GM23248 (cell line): ENCODE data around the gene TMEM237.

Experiments used
- EZH2 ChIP-seq: fragments of 200-600 bp; sonication (generic); IDR thresholded peaks from 2 replicates; pipeline ENCODE4 v1.6.1; 2018; ENCODE audit warnings: antibody characterized with exemption, mild to moderate bottlenecking; ENCODE audit not compliant: insufficient read depth, poor library complexity, severe bottlenecking
- EZH2phosphoT487 ChIP-seq: fragments of 200-600 bp; sonication (generic); IDR thresholded peaks from 2 replicates; pipeline ENCODE4 v1.6.1; 2018; ENCODE audit warnings: antibody characterized with exemption, moderate library complexity, mild to moderate bottlenecking, low read depth; ENCODE audit not compliant: insufficient read depth

GRCh38 chr2:201668402-201668910 is 25.2 kb upstream of the TMEM237 start:
- TF ChIP-seq EZH2: no peak
- TF ChIP-seq EZH2phosphoT487: no peak
